Karpas-422 (cell line): ENCODE measurements around the gene SLC7A6OS. TPM values are rescaled to one million over a fixed set of nuclear protein-coding genes. Genes with fewer than 3 reads are reported as not detected.

ENCODE experiments used
- DNase-seq: peaks from one replicate; pipeline ENCODE4 v3.0.0-alpha.2; 2015
- H2AFZ ChIP-seq: fragments of 200-600 bp; sonication (generic); 2 replicates; pipeline ENCODE4 v1.6.1; 2014; ENCODE audit warnings: antibody characterized with exemption, low read length, mixed read lengths
- H3K27ac ChIP-seq: fragments of 200-600 bp; sonication (generic); 2 replicates; pipeline ENCODE4 v1.5.1; 2014; ENCODE audit warnings: mild to moderate bottlenecking, low read length, moderate library complexity
- H3K27me3 ChIP-seq: fragments of 200-600 bp; sonication (generic); 2 replicates; pipeline ENCODE4 v1.6.1; 2014; ENCODE audit warnings: low read length, mixed read lengths
- H3K36me3 ChIP-seq: fragments of 200-600 bp; sonication (generic); 2 replicates; pipeline ENCODE4 v1.6.1; 2014; ENCODE audit warnings: low read length, mixed read lengths; ENCODE audit not compliant: insufficient read depth
- H3K4me1 ChIP-seq: fragments of 200-600 bp; sonication (generic); 2 replicates; pipeline ENCODE4 v1.6.1; 2014; ENCODE audit warnings: mild to moderate bottlenecking, low read length, mixed read lengths
- H3K4me2 ChIP-seq: fragments of 200-600 bp; sonication (generic); 2 replicates; pipeline ENCODE4 v1.6.1; 2014; ENCODE audit warnings: low read length, low read depth, mild to moderate bottlenecking; ENCODE audit not compliant: poor library complexity, severe bottlenecking
- H3K4me3 ChIP-seq: fragments of 200-600 bp; sonication (generic); 2 replicates; pipeline ENCODE4 v1.5.1; 2014; ENCODE audit warnings: mild to moderate bottlenecking, antibody characterized with exemption, low read length, mixed read lengths
- H3K79me2 ChIP-seq: fragments of 200-600 bp; sonication (generic); 2 replicates; pipeline ENCODE4 v1.6.1; 2014; ENCODE audit warnings: mild to moderate bottlenecking, low read length, mixed read lengths
- H3K9ac ChIP-seq: fragments of 200-600 bp; sonication (generic); 2 replicates; pipeline ENCODE4 v1.6.0; 2014; ENCODE audit warnings: low read length
- H3K9me2 ChIP-seq: fragments of 200-600 bp; sonication (generic), shearing (Covaris generic); replicated peaks from 2 replicates; pipeline ENCODE4 v1.6.0; 2014; ENCODE audit warnings: mild to moderate bottlenecking, low read length, moderate library complexity; ENCODE audit not compliant: insufficient read depth
- H3K9me3 ChIP-seq: fragments of 300-700, 200-600 bp; sonication (generic); 2 replicates; pipeline ENCODE4 v1.6.1; 2014; ENCODE audit warnings: low read length, mixed read lengths
- H4K20me1 ChIP-seq: fragments of 200-600 bp; sonication (generic); 2 replicates; pipeline ENCODE4 v1.6.1; 2014; ENCODE audit warnings: mild to moderate bottlenecking, antibody characterized with exemption, low read length, low read depth; ENCODE audit not compliant: insufficient read depth
- total RNA-seq: library from RNA; depleted of rRNA; stranded (reverse); fragments of >200 nt; shearing (Covaris generic); gene quantifications from 2 replicates; pipeline ENCODE4 v1.2.3, GENCODE V29; 2014; ENCODE audit warnings: low replicate concordance

SLC7A6OS gene
- total RNA-seq, 1 experiment from 2014 or later = 13.3 TPM

GRCh38 chr16:68267612-68268405 is 42.9 kb downstream of the SLC7A6OS start:
- H2AFZ ChIP-seq = no peak overlapping the region
- H3K9ac ChIP-seq = no peak overlapping the region
- DNase-seq = no peak
- no peaks in the 10 kb centered on the region for H3K27me3 ChIP-seq
- no peaks in the 10 kb centered on the region for H3K9me2 ChIP-seq
- no peaks in the 10 kb centered on the region for H3K9me3 ChIP-seq
- H4K20me1 ChIP-seq = peaks cover 15% of the 10 kb centered on the region; the same call in 1 of the 2 replicates
- peaks cover 87% of the 10 kb centered on the region for H3K79me2 ChIP-seq
- peak overlapping the region; percentile 20 for H3K4me2 ChIP-seq
- H3K4me1 ChIP-seq = peaks cover 66% of the 10 kb centered on the region
- H3K4me3 ChIP-seq = no peak overlapping the region
- H3K36me3 ChIP-seq = peaks cover 15% of the 10 kb centered on the region; the same call in 1 of the 2 replicates
- H3K27ac ChIP-seq = peak overlapping the region; percentile 55

DNA sequence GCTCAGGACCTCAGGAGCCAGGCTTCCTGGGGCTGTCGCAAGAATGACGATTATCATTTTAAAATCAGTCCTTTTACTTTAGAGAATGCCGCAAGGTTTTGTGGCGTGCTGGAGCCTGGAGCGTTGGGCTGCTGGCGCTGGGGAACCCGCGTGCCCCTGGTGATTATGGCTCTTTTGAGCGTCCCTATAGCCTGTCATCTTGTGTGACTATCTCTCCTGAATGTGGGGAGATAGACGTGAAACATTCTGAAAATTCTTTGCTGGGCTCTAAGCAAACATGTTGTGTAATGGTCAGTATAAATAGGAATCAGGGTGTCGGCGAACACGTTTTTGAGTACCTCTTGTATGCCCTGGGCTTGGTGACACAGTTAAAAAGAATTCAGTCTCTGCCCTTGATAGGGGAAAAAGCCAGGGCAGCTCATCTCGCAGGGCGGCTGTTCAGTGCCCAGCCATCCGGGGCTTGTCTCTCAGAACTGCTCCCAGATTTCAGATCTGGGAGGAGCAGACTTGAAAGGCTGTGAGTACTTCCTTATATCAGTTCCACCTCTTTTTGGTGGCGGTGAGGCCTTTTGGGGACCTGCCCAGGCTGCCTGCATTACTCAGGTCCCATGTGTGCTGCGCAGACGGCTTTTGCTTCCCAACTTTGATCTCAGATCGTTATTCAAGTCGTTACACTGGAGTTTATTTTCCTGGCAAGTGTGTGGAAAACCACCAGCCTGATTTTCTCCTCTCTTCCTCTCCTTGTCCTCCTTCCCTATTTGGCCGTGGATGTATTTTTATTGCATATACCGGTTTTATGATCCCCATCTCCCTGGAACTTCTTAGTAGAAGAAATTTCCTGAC is 45.4 kb downstream of the SLC7A6OS start:
- H2AFZ ChIP-seq = 0 out of 2 replicates have a peak overlapping the region, but pooled peaks have one; percentile 2
- peak overlapping the region; percentile 79 for H3K27ac ChIP-seq
- H3K79me2 ChIP-seq = peaks cover 64% of the 10 kb centered on the region
- no peaks in the 10 kb centered on the region for H3K27me3 ChIP-seq
- H3K9me2 ChIP-seq = no peaks in the 10 kb centered on the region
- no peaks in the 10 kb centered on the region for H3K9me3 ChIP-seq
- peak overlapping the region; percentile 96 for H3K9ac ChIP-seq
- H4K20me1 ChIP-seq = peaks cover 15% of the 10 kb centered on the region; the same call in 1 of the 2 replicates
- peak overlapping the region; percentile 78 for H3K4me3 ChIP-seq
- H3K4me2 ChIP-seq = peak overlapping the region; percentile 89
- H3K4me1 ChIP-seq = peaks cover 60% of the 10 kb centered on the region
- peaks cover 11% of the 10 kb centered on the region; the same call in 1 of the 2 replicates for H3K36me3 ChIP-seq
- peak; percentile 75 for DNase-seq

DNA sequence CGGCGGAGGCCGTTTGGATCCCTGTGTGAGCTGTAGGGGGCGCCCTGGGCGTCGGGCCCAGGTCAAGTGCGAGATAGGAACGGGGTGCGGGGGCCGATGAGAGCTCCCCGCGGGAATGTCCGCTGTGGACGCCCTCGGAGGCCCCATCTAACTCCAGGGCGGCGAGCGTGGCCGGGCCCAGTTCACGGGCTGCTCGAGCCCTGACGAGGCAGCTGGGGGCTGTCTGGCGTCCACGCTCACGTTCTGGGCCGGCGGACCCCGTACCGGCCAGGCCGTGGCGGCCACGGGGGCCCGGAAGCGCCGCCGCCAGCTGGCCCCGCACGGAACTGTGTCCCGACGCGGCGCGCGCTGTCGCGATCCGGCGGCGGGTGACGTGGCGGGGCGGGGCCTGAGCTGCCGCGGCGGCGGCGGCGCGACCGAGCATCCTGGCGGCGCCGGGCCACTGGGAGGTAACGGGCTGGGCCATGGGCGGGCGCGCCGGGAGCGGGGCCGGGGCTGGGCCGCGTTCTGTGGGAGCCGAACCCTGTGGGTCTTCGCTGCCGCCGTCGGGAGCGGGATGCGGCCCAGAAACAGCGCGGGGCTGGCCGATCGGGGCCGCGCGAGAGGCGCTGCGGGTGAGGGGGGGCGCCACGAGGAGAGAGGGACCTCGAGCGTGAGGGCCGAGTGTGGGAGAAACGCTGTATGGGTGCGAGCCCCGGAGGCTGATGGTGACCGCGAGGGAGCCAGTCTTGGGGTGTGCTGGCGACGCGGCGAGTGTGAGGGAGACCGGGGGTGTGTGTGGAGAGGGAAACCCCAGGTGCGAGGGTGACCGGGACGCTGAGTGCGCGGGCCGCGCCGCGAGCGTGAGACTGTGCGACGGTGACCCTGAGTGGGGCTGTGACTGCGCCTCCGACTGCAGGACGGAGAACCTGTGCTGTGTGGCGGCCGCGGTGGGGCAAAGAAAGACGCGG is 46.3 kb downstream of the SLC7A6OS start, which contains the start of gene SLC7A6:
Gene SLC7A6 (plus strand): TSS at position 399 of the 950 bp plus-strand sequence. CDS start 10,201 bp downstream, outside the sequence.
- Histone ChIP-seq H4K20me1 (peaks cover 7% of the 10 kb centered on the region; the same call in 1 of the 2 replicates), H3K4me2 (peak within 1 kb of the TSS; percentile 89), H3K9me2 (no peaks in the 10 kb centered on the region), H3K36me3 (peaks cover 11% of the 10 kb centered on the region; the same call in 1 of the 2 replicates), H3K4me1 (peaks cover 54% of the 10 kb centered on the region), H3K79me2 (peaks cover 55% of the 10 kb centered on the region), H3K4me3 (peak within 1 kb of the TSS; percentile 78), H3K27me3 (no peaks in the 10 kb centered on the region), H3K9me3 (no peaks in the 10 kb centered on the region), H2AFZ (peak within 1 kb of the TSS; percentile 73; the same call in 1 of the 2 replicates), H3K9ac (peak within 1 kb of the TSS; percentile 96), H3K27ac (peak within 1 kb of the TSS; percentile 79)
- peak; percentile 92 for DNase-seq

GRCh38 chr16:68263559-68264127 is 47.1 kb downstream of the SLC7A6OS start:
- peaks cover 7% of the 10 kb centered on the region; the same call in 1 of the 2 replicates for H3K36me3 ChIP-seq
- no peaks in the 10 kb centered on the region for H3K9me2 ChIP-seq
- H3K9ac ChIP-seq = peak overlapping the region; percentile 96
- peak overlapping the region; percentile 89 for H3K4me2 ChIP-seq
- peak overlapping the region; percentile 78 for H3K4me3 ChIP-seq
- no peaks in the 10 kb centered on the region for H3K9me3 ChIP-seq
- H3K4me1 ChIP-seq = peaks cover 47% of the 10 kb centered on the region
- no peaks in the 10 kb centered on the region for H3K27me3 ChIP-seq
- H3K79me2 ChIP-seq = peaks cover 48% of the 10 kb centered on the region
- H3K27ac ChIP-seq = peak overlapping the region; percentile 79
- peaks cover 4% of the 10 kb centered on the region; the same call in 1 of the 2 replicates for H4K20me1 ChIP-seq
- no peak for DNase-seq
- peak overlapping the region; percentile 51; the same call in 1 of the 2 replicates for H2AFZ ChIP-seq

DNA sequence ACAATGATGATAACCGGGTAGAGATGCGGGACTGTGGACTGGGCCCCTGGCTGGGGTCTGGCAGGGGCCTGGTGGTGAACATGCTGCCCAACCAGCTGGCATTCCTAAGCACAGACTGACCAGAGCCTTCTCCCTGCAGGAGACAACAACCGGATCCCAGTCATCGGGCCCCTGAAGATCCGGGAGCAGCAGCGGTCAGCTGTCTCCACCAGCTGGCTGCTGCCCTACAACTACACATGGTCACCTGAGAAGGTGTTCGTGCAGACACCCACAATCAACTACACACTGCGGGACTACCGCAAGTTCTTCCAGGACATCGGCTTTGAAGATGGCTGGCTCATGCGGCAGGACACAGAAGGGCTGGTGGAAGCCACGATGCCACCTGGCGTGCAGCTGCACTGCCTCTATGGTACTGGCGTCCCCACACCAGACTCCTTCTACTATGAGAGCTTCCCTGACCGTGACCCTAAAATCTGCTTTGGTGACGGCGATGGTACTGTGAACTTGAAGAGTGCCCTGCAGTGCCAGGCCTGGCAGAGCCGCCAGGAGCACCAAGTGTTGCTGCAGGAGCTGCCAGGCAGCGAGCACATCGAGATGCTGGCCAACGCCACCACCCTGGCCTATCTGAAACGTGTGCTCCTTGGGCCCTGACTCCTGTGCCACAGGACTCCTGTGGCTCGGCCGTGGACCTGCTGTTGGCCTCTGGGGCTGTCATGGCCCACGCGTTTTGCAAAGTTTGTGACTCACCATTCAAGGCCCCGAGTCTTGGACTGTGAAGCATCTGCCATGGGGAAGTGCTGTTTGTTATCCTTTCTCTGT is 51.5 kb downstream of the SLC7A6OS start:
- H4K20me1 ChIP-seq = no peaks in the 10 kb centered on the region
- no peaks in the 10 kb centered on the region for H3K36me3 ChIP-seq
- H3K79me2 ChIP-seq = peaks cover 6% of the 10 kb centered on the region
- H3K9me3 ChIP-seq = no peaks in the 10 kb centered on the region
- H3K9ac ChIP-seq = no peak overlapping the region
- no peak overlapping the region for H2AFZ ChIP-seq
- peaks cover 22% of the 10 kb centered on the region for H3K4me1 ChIP-seq
- H3K9me2 ChIP-seq = no peaks in the 10 kb centered on the region
- no peak overlapping the region for H3K4me3 ChIP-seq
- DNase-seq = no peak
- H3K4me2 ChIP-seq = no peak overlapping the region
- no peak overlapping the region for H3K27ac ChIP-seq
- H3K27me3 ChIP-seq = no peaks in the 10 kb centered on the region

- no peaks in the 10 kb centered on the region for H3K79me2 ChIP-seq
- H3K9ac ChIP-seq = no peak overlapping the region; the same call in 1 of the 2 replicates
- DNase-seq = no peak
- H2AFZ ChIP-seq = no peak overlapping the region
- H3K4me3 ChIP-seq = no peak overlapping the region
- H3K4me1 ChIP-seq = peaks cover 14% of the 10 kb centered on the region
- no peak overlapping the region for H3K27ac ChIP-seq
- no peaks in the 10 kb centered on the region for H3K27me3 ChIP-seq
- H4K20me1 ChIP-seq = no peaks in the 10 kb centered on the region
- no peak overlapping the region for H3K4me2 ChIP-seq
- no peaks in the 10 kb centered on the region for H3K9me2 ChIP-seq
- no peaks in the 10 kb centered on the region for H3K36me3 ChIP-seq
- no peaks in the 10 kb centered on the region for H3K9me3 ChIP-seq
These were observed 52.6 kb downstream of the SLC7A6OS start for GRCh38 chr16:68257906-68258800.
